HepG2 (cell line): ENCODE results near the gene MPZL3. TPM values are rescaled to one million over a fixed set of nuclear protein-coding genes. Genes with fewer than 3 reads are reported as not detected.
A peak's percentile ranks its signal among the peaks of the same experiment; 100 is the strongest.

Experiments used
- CCAR2 ChIP-seq: fragments of 200-400 bp; formaldehyde crosslinking; optimal IDR thresholded peaks from 2 replicates; pipeline ENCODE3; 2018; ENCODE audit warnings: low read depth, mild to moderate bottlenecking, low read length, moderate library complexity
- CERS6 ChIP-seq: sonication (generic); formaldehyde crosslinking; IDR thresholded peaks from 2 replicates; pipeline ENCODE4 v1.5.0; 2020; ENCODE audit warnings: missing genetic modification reagents
- CHD4 ChIP-seq: fragments of 200-600 bp; sonication (generic); IDR thresholded peaks from 2 replicates; pipeline ENCODE4 v1.7.0; 2017; ENCODE audit warnings: mild to moderate bottlenecking, low read length, borderline replicate concordance
- DDIT3 ChIP-seq: sonication (generic); formaldehyde crosslinking; IDR thresholded peaks from 2 replicates; pipeline ENCODE4 v1.4.0; 2020; ENCODE audit warnings: mild to moderate bottlenecking, missing genetic modification reagents
- HBP1 ChIP-seq: IDR thresholded peaks from 2 replicates; pipeline ENCODE4 v1.6.1; 2016; ENCODE audit warnings: low read depth, control low read depth
- HMGXB4 ChIP-seq, 2 experiments: sonication (generic) in 1 of 2; formaldehyde crosslinking in 1 of 2; IDR thresholded peaks; 2 replicates each; pipeline versions ENCODE4 v1.4.0 to v1.6.1; 2018 to 2020; ENCODE audit warnings: missing genetic modification reagents in 2 of 2, borderline replicate concordance in 1 of 2, low read depth in 1 of 2, mild to moderate bottlenecking in 1 of 2, missing biosample characterization in 1 of 2
- KMT2B ChIP-seq: IDR thresholded peaks from 2 replicates; pipeline ENCODE4 v1.6.1; 2016; ENCODE audit warnings: missing genetic modification reagents, missing compliant biosample characterization
- NAIF1 ChIP-seq: sonication (generic); formaldehyde crosslinking; IDR thresholded peaks from 2 replicates; pipeline ENCODE4 v1.5.0; 2020; ENCODE audit warnings: mild to moderate bottlenecking, missing genetic modification reagents, borderline replicate concordance
- ZBTB26 ChIP-seq: IDR thresholded peaks from 2 replicates; pipeline ENCODE4 v1.6.1; 2016; ENCODE audit warnings: missing compliant biosample characterization, missing genetic modification reagents, borderline replicate concordance
- ZNF33B ChIP-seq: sonication (generic); formaldehyde crosslinking; IDR thresholded peaks from 2 replicates; pipeline ENCODE4 v1.5.1; 2020; ENCODE audit warnings: mild to moderate bottlenecking, missing genetic modification reagents
- ZNF407 ChIP-seq: sonication (generic); formaldehyde crosslinking; IDR thresholded peaks from one replicate; pipeline ENCODE4 v1.5.1; 2020; ENCODE audit warnings: mild to moderate bottlenecking, missing genetic modification reagents; ENCODE audit errors: not compliant biosample characterization
- ZSCAN5A ChIP-seq: sonication (generic); formaldehyde crosslinking; IDR thresholded peaks from 2 replicates; pipeline ENCODE4 v1.8.0; 2022; ENCODE audit warnings: mild to moderate bottlenecking, missing genetic modification reagents, borderline replicate concordance
- polyA plus RNA-seq, 8 experiments: library from polyadenylated mRNA; depleted of rRNA in 3 of 8; stranded (reverse) in 7 of 8; unstranded in 1 of 8; fragments of >200 nt; fragmentation: Illumina TruSeq in 4 of 8; extraction: Trizol in 4 of 8; gene quantifications; 2 replicates each; pipeline versions ENCODE4 v1.2.1 to v1.2.3, GENCODE V29; 2011 to 2016; ENCODE audit warnings: low read depth in 4 of 8, missing spikeins in 1 of 8, mixed read lengths in 1 of 8; ENCODE audit not compliant: insufficient read depth in 1 of 8
- total RNA-seq, 5 experiments: library from RNA; depleted of rRNA; stranded (reverse); fragments of >200 nt; fragmentation: Illumina TruSeq; extraction: Trizol; gene quantifications; 2 replicates each; pipeline ENCODE4 v1.2.3, GENCODE V29; 2016; ENCODE audit warnings: low read depth in 1 of 5

Gene MPZL3
- total and polyA plus RNA-seq, 2 of the 13 experiments (the other 11 are each of a cell fraction or from before 2014, with no cell fraction given) = 5.3 to 9.3 TPM

- TF ChIP-seq ZSCAN5A (CRISPR knock-in tag) = no peak; the same call in 1 of the 2 replicates
- peak; percentile 31 to 58; a peak in 1 of 4 replicates for TF ChIP-seq HMGXB4 (CRISPR knock-in tag; IDR thresholded peaks at IDR 0.05; ENCODE audit: borderline replicate concordance in 1 of 2, low read depth in 1 of 2)
- no peak for TF ChIP-seq CCAR2
- TF ChIP-seq ZNF407 (CRISPR knock-in tag) = no peak
- no peak for TF ChIP-seq DDIT3 (CRISPR knock-in tag)
- no peak for TF ChIP-seq CERS6 (CRISPR knock-in tag)
- 0 out of 2 replicates have a peak, but pooled peaks have one; percentile 40 for TF ChIP-seq KMT2B (CRISPR knock-in tag)
- no peak for TF ChIP-seq HBP1 (CRISPR knock-in tag)
- no peak for TF ChIP-seq ZNF33B (CRISPR knock-in tag)
- no peak for TF ChIP-seq NAIF1
- TF ChIP-seq ZBTB26 (CRISPR knock-in tag) = no peak
- TF ChIP-seq CHD4 = no peak
Measured at GRCh38 chr11:118198370-118198769, 53.8 kb downstream of the MPZL3 start (continued).
